Measurements from ENCODE around the gene EIF2S1. TPM values are rescaled to one million over a fixed set of nuclear protein-coding genes. Genes with fewer than 3 reads are reported as not detected.

EIF2S1 gene
- total and polyA plus RNA-seq, 2 of the 13 experiments (the other 11 are each of a cell fraction or from before 2014, with no cell fraction given) = 49.1 to 246 TPM

- TF ChIP-seq GATAD1 (CRISPR knock-in tag; IDR thresholded peaks at IDR 0.05) (peak; percentile 96), KLF15 (CRISPR knock-in tag; IDR thresholded peaks at IDR 0.05; ENCODE audit: borderline replicate concordance) (peak; percentile 77; the same call in 1 of the 2 replicates), ZNF556 (CRISPR knock-in tag; IDR thresholded peaks at IDR 0.05; ENCODE audit: borderline replicate concordance) (peak; percentile 29; the same call in 1 of the 2 replicates), STAT6 (CRISPR knock-in tag; IDR thresholded peaks at IDR 0.05; ENCODE audit: borderline replicate concordance) (peak; percentile 81; the same call in 1 of the 2 replicates), ZBTB37 (CRISPR knock-in tag; IDR thresholded peaks at IDR 0.05) (no peak), ZNF749 (CRISPR knock-in tag; IDR thresholded peaks at IDR 0.05; ENCODE audit: borderline replicate concordance) (no peak), ZNF557 (CRISPR knock-in tag; IDR thresholded peaks at IDR 0.05) (no peak), HOXA3 (CRISPR knock-in tag; IDR thresholded peaks at IDR 0.05) (peak; percentile 78), ARID4A (CRISPR knock-in tag; IDR thresholded peaks at IDR 0.05; ENCODE audit: borderline replicate concordance) (peak; percentile 98), SETDB1 (CRISPR knock-in tag; IDR thresholded peaks at IDR 0.05; ENCODE audit: borderline replicate concordance) (no peak), KMT2B (CRISPR knock-in tag; IDR thresholded peaks at IDR 0.05) (peak; percentile 89; the same call in 1 of the 2 replicates), ZNF737 (CRISPR knock-in tag; IDR thresholded peaks at IDR 0.05; ENCODE audit: borderline replicate concordance) (no peak), ARID5B (CRISPR knock-in tag; IDR thresholded peaks at IDR 0.05) (no peak; the same call in none of the 2 replicates), ZNF879 (CRISPR knock-in tag; IDR thresholded peaks at IDR 0.05) (0 out of 2 replicates have a peak, but pooled peaks have one; percentile 18), RAD51 (IDR thresholded peaks at IDR 0.05; ENCODE audit: borderline replicate concordance) (peak; percentile 45), ZNF251 (CRISPR knock-in tag; IDR thresholded peaks at IDR 0.05) (no peak)
Measured at GRCh38 chr14:67359775-67360469, at the start of gene EIF2S1, which contains the start of gene ATP6V1D (continued).
